ENCODE data around the gene NFKBIB. TPM values are rescaled to one million over a fixed set of nuclear protein-coding genes. Genes with fewer than 3 reads are reported as not detected.
"Not testable (repeated sequence)": the region's sequence is repeated elsewhere in the genome, so short reads cannot be mapped to it uniquely, and the experiment has no call there.

Gene NFKBIB
- total and polyA plus RNA-seq, 2 of the 8 experiments (the other 6 are each of a cell fraction or from before 2014, with no cell fraction given) = 37.3 to 44.1 TPM

- TF ChIP-seq CTCF (IDR thresholded peaks at IDR 0.05; ENCODE audit: control extremely low read depth in 1 of 3, insufficient read depth in 1 of 3, low read depth in 1 of 3, low read length in 3 of 3) (no peak), KDM1A (IDR thresholded peaks at IDR 0.05; ENCODE audit: borderline replicate concordance, low read length) (no peak), BACH1 (IDR thresholded peaks at IDR 0.05; ENCODE audit: low read length) (no peak), BRCA1 (IDR thresholded peaks at IDR 0.05; ENCODE audit: low read depth, low read length) (no peak), TAF7 (optimal IDR thresholded peaks at IDR 0.05; ENCODE audit: borderline replicate concordance, low read depth, low read length) (no peak), CREB1 (IDR thresholded peaks at IDR 0.05) (no peak), JUN (IDR thresholded peaks at IDR 0.05; ENCODE audit: low read depth, low read length) (no peak), EZH2 (IDR thresholded peaks at IDR 0.05; ENCODE audit: low read depth, low read length, severe bottlenecking) (no peak), EP300 (IDR thresholded peaks at IDR 0.05; ENCODE audit: borderline replicate concordance in 1 of 2, low read depth in 2 of 2, low read length in 2 of 2) (no peak)
Observed at GRCh38 chr19:38853214-38853613, 46.6 kb upstream of the NFKBIB start (continued).

- H3K23ac ChIP-seq (ENCODE audit: insufficient read length); H3K4me2 ChIP-seq (ENCODE audit: insufficient read depth in 1 of 2, low read depth in 2 of 2, low read length in 2 of 2); H2AK5ac ChIP-seq (ENCODE audit: low read depth, low read length); H3K27ac ChIP-seq (ENCODE audit: low read depth, low read length); H4K91ac ChIP-seq (replicated peaks; ENCODE audit: insufficient read length, low read length); H3K9ac ChIP-seq (replicated peaks in 1 of 4; ENCODE audit: extremely low read depth in 1 of 4, low read depth in 3 of 4, low read length in 3 of 4); H2BK120ac ChIP-seq (replicated peaks; ENCODE audit: low read depth, low read length); CTCF ChIA-PET (ENCODE audit: partially characterized antibody); H2BK15ac ChIP-seq (ENCODE audit: low read length); H2BK5ac ChIP-seq (ENCODE audit: low read depth, low read length); H3K18ac ChIP-seq (ENCODE audit: extremely low read depth, low read length); H3K36me3 ChIP-seq (ENCODE audit: control insufficient read depth in 2 of 4, insufficient read depth in 4 of 4, low read length in 3 of 4); H3K56ac ChIP-seq (replicated peaks; ENCODE audit: insufficient read length, low read depth, low read length); H2AFZ ChIP-seq (ENCODE audit: low read length); H3K4me3 ChIP-seq (ENCODE audit: extremely low read depth in 1 of 4, insufficient read depth in 2 of 4, low read depth in 3 of 4, low read length in 4 of 4); H2BK20ac ChIP-seq (ENCODE audit: low read length); H4K20me1 ChIP-seq (replicated peaks in 1 of 2; ENCODE audit: control insufficient read depth in 1 of 2, insufficient read depth in 2 of 2, low read length in 2 of 2); H3K14ac ChIP-seq (ENCODE audit: insufficient read length); H3K9me3 ChIP-seq (ENCODE audit: insufficient read depth in 2 of 2, low read depth in 1 of 2, low read length in 1 of 2); H3K27me3 ChIP-seq (replicated peaks in 1 of 4; ENCODE audit: control insufficient read depth in 3 of 4, extremely low read depth in 1 of 4, insufficient read depth in 3 of 4, low read length in 3 of 4); H4K8ac ChIP-seq (ENCODE audit: extremely low read depth, insufficient read depth, low read length); H3K79me1 ChIP-seq (ENCODE audit: low read depth, low read length); H3K79me2 ChIP-seq (ENCODE audit: control insufficient read depth in 1 of 2, insufficient read depth in 2 of 2, low read length in 2 of 2); FAIRE-seq; DNase-seq (ENCODE audit: low read depth in 1 of 2, low spot score in 2 of 2); H2BK12ac ChIP-seq (ENCODE audit: low read depth, low read length); H4K5ac ChIP-seq (ENCODE audit: insufficient read length, low read depth, low read length); POLR2A ChIA-PET (ENCODE audit: partially characterized antibody); H3K4ac ChIP-seq (replicated peaks; ENCODE audit: insufficient read length, low read depth, low read length): not testable (repeated sequence)
- Histone ChIP-seq H3K4me1 (replicated peaks in 1 of 4; ENCODE audit: control insufficient read depth in 3 of 4, insufficient read depth in 4 of 4, low read length in 3 of 4) (peaks cover 0 to 10% (median 6%) of the 10 kb centered on the region in 4 experiments; a peak in 6 of 7 replicates), H3K23me2 (ENCODE audit: low read depth, low read length) (peaks cover 13% of the 10 kb centered on the region)
- WGBS, 2 experiments (ENCODE audit: extremely low coverage in 1 of 2, insufficient coverage in 1 of 2, insufficient read length in 1 of 2, insufficient replicate concordance in 2 of 2, low coverage in 1 of 2, low lambda C conversion rate in 2 of 2, missing lambda C conversion rate in 1 of 2) = 100% methylated on average over 2 of the region's 3 CpGs; no CpG with 5 or more reads in 1 of the 2 experiments
Observed at GRCh38 chr19:38854961-38855360, 44.8 kb upstream of the NFKBIB start.

Data from H1 (cell line).